ENCODE data around the gene EXOSC3.

DNA sequence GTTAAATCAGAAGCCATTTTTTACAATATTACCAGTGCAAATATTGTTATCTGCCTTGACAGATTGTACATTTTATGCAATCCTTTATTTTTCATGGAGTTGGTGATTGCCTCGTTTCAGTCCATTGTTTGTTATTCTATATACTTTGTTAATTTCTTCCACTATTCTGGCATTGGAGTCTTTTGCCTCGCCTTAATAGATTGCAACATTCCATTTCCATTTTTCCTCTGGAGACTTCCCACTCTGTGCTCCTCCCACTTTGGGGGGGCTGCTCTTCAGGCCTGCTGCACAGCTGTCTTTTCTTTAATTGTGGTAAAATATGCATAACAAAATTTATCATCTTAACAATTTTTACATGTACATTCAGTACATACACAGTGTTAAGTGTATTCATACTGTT, 11.4 kb upstream of the EXOSC3 start:
- TF ChIP-seq, protein P1, sequence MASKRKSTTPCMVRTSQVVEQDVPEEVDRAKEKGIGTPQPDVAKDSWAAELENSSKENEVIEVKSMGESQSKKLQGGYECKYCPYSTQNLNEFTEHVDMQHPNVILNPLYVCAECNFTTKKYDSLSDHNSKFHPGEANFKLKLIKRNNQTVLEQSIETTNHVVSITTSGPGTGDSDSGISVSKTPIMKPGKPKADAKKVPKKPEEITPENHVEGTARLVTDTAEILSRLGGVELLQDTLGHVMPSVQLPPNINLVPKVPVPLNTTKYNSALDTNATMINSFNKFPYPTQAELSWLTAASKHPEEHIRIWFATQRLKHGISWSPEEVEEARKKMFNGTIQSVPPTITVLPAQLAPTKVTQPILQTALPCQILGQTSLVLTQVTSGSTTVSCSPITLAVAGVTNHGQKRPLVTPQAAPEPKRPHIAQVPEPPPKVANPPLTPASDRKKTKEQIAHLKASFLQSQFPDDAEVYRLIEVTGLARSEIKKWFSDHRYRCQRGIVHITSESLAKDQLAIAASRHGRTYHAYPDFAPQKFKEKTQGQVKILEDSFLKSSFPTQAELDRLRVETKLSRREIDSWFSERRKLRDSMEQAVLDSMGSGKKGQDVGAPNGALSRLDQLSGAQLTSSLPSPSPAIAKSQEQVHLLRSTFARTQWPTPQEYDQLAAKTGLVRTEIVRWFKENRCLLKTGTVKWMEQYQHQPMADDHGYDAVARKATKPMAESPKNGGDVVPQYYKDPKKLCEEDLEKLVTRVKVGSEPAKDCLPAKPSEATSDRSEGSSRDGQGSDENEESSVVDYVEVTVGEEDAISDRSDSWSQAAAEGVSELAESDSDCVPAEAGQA (IDR thresholded peaks at IDR 0.05; ENCODE audit: low read depth), result no peak
- TF ChIP-seq, protein P1 (CRISPR knock-in tag; IDR thresholded peaks at IDR 0.05; ENCODE audit: borderline replicate concordance), result no peak
- no peak for TF ChIP-seq RAD51 (IDR thresholded peaks at IDR 0.05; ENCODE audit: borderline replicate concordance)
- no peak for TF ChIP-seq POLR2AphosphoS5 (IDR thresholded peaks at IDR 0.05; ENCODE audit: low read depth, low read length)
- TF ChIP-seq PRMT3 (CRISPR knock-in tag; IDR thresholded peaks at IDR 0.05; ENCODE audit: borderline replicate concordance, low read depth), result no peak
- TF ChIP-seq, protein P2, sequence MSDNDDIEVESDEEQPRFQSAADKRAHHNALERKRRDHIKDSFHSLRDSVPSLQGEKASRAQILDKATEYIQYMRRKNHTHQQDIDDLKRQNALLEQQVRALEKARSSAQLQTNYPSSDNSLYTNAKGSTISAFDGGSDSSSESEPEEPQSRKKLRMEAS (IDR thresholded peaks at IDR 0.05), result no peak
- TF ChIP-seq ZSCAN30 (CRISPR knock-in tag; IDR thresholded peaks at IDR 0.05), result no peak
- TF ChIP-seq PCBP2 (optimal IDR thresholded peaks at IDR 0.05; ENCODE audit: low read depth, low read length, poor library complexity, severe bottlenecking), result no peak
- TF ChIP-seq SOX13 (IDR thresholded peaks at IDR 0.05), result no peak
- TF ChIP-seq SOX13 (CRISPR knock-in tag; conservative IDR thresholded peaks at IDR 0.05 in 1 of 2, IDR thresholded peaks at IDR 0.05 in 1 of 2), result no peak
- TF ChIP-seq, protein P3, sequence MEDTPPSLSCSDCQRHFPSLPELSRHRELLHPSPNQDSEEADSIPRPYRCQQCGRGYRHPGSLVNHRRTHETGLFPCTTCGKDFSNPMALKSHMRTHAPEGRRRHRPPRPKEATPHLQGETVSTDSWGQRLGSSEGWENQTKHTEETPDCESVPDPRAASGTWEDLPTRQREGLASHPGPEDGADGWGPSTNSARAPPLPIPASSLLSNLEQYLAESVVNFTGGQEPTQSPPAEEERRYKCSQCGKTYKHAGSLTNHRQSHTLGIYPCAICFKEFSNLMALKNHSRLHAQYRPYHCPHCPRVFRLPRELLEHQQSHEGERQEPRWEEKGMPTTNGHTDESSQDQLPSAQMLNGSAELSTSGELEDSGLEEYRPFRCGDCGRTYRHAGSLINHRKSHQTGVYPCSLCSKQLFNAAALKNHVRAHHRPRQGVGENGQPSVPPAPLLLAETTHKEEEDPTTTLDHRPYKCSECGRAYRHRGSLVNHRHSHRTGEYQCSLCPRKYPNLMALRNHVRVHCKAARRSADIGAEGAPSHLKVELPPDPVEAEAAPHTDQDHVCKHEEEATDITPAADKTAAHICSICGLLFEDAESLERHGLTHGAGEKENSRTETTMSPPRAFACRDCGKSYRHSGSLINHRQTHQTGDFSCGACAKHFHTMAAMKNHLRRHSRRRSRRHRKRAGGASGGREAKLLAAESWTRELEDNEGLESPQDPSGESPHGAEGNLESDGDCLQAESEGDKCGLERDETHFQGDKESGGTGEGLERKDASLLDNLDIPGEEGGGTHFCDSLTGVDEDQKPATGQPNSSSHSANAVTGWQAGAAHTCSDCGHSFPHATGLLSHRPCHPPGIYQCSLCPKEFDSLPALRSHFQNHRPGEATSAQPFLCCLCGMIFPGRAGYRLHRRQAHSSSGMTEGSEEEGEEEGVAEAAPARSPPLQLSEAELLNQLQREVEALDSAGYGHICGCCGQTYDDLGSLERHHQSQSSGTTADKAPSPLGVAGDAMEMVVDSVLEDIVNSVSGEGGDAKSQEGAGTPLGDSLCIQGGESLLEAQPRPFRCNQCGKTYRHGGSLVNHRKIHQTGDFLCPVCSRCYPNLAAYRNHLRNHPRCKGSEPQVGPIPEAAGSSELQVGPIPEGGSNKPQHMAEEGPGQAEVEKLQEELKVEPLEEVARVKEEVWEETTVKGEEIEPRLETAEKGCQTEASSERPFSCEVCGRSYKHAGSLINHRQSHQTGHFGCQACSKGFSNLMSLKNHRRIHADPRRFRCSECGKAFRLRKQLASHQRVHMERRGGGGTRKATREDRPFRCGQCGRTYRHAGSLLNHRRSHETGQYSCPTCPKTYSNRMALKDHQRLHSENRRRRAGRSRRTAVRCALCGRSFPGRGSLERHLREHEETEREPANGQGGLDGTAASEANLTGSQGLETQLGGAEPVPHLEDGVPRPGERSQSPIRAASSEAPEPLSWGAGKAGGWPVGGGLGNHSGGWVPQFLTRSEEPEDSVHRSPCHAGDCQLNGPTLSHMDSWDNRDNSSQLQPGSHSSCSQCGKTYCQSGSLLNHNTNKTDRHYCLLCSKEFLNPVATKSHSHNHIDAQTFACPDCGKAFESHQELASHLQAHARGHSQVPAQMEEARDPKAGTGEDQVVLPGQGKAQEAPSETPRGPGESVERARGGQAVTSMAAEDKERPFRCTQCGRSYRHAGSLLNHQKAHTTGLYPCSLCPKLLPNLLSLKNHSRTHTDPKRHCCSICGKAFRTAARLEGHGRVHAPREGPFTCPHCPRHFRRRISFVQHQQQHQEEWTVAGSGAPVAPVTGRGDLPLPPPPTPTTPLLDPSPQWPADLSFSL (CRISPR knock-in tag; IDR thresholded peaks at IDR 0.05), result no peak
- no peak for TF ChIP-seq CHD4 (IDR thresholded peaks at IDR 0.05; ENCODE audit: borderline replicate concordance, low read length)
- TF ChIP-seq ZNF879 (CRISPR knock-in tag; IDR thresholded peaks at IDR 0.05), result no peak
